ENCODE results near the gene ZFAND3. TPM values are rescaled to one million over a fixed set of nuclear protein-coding genes. Genes with fewer than 3 reads are reported as not detected.

ZFAND3 gene
- total RNA-seq, 1 experiment from 2014 or later, result 64.0 TPM

- TF ChIP-seq EZH2 (IDR thresholded peaks at IDR 0.05; ENCODE audit: borderline replicate concordance, low read depth, low read length, poor library complexity, severe bottlenecking), result no peak
- TF ChIP-seq CTCF (conservative IDR thresholded peaks at IDR 0.05; ENCODE audit: low read depth, low read length), result no peak
- ChIA-PET POLR2A (ENCODE audit: low non-redundant PET) (no interaction called here), CTCF (no interaction called here)
- intact Hi-C loops (cut with micrococcal nuclease; ENCODE audit: unreplicated experiment), result no loop called here
- BruUV-seq (replicated peaks), result no TSS peak
- Histone ChIP-seq H3K27me3 (replicated peaks; ENCODE audit: insufficient read depth, low read depth, low read length, poor library complexity) (no peaks in the 10 kb centered on the region), H3K27ac (ENCODE audit: low read depth, low read length, poor library complexity, severe bottlenecking) (no peak overlapping the region), H3K36me3 (ENCODE audit: insufficient read depth, low read length, poor library complexity, severe bottlenecking) (peaks cover 11% of the 10 kb centered on the region), H3K9me3 (ENCODE audit: low read depth, low read length, poor library complexity, severe bottlenecking) (no peaks in the 10 kb centered on the region), H3K4me1 (ENCODE audit: insufficient read depth, low read length, poor library complexity, severe bottlenecking) (peaks cover 26% of the 10 kb centered on the region), H3K4me3 (ENCODE audit: low read depth, low read length, poor library complexity, severe bottlenecking) (no peak overlapping the region)
- no peak for DNase-seq (ENCODE audit: low spot score)
Observed at GRCh38 chr6:38067263-38067980, 247.9 kb downstream of the ZFAND3 start.

GRCh38 chr6:38068854-38069590, 249.5 kb downstream of the ZFAND3 start:
- ChIA-PET POLR2A (ENCODE audit: low non-redundant PET) (no interaction called here), CTCF (no interaction called here)
- Histone ChIP-seq H3K27me3 (replicated peaks; ENCODE audit: insufficient read depth, low read depth, low read length, poor library complexity) (no peaks in the 10 kb centered on the region), H3K27ac (ENCODE audit: low read depth, low read length, poor library complexity, severe bottlenecking) (no peak overlapping the region), H3K36me3 (ENCODE audit: insufficient read depth, low read length, poor library complexity, severe bottlenecking) (no peaks in the 10 kb centered on the region), H3K4me3 (ENCODE audit: low read depth, low read length, poor library complexity, severe bottlenecking) (no peak overlapping the region), H3K9me3 (ENCODE audit: low read depth, low read length, poor library complexity, severe bottlenecking) (no peaks in the 10 kb centered on the region), H3K4me1 (ENCODE audit: insufficient read depth, low read length, poor library complexity, severe bottlenecking) (peaks cover 26% of the 10 kb centered on the region)
- TF ChIP-seq EZH2 (IDR thresholded peaks at IDR 0.05; ENCODE audit: borderline replicate concordance, low read depth, low read length, poor library complexity, severe bottlenecking), result no peak
- TF ChIP-seq CTCF (conservative IDR thresholded peaks at IDR 0.05; ENCODE audit: low read depth, low read length), result peak; percentile 47
- BruUV-seq (replicated peaks), result no TSS peak
- intact Hi-C loops (cut with micrococcal nuclease; ENCODE audit: unreplicated experiment), result no loop called here
- DNase-seq (ENCODE audit: low spot score), result peak; percentile 41

GRCh38 chr6:38077488-38078030, 258.0 kb downstream of the ZFAND3 start:
- no TSS peak for BruUV-seq (replicated peaks)
- ChIA-PET CTCF (interaction anchor here (0.6 kb wide), 1 partner anchor 285 kb away, joined by 10 read pairs; no protein-coding TSS in a partner anchor), POLR2A (ENCODE audit: low non-redundant PET) (no interaction called here)
- Histone ChIP-seq H3K27ac (ENCODE audit: low read depth, low read length, poor library complexity, severe bottlenecking) (no peak overlapping the region), H3K4me1 (ENCODE audit: insufficient read depth, low read length, poor library complexity, severe bottlenecking) (no peaks in the 10 kb centered on the region), H3K36me3 (ENCODE audit: insufficient read depth, low read length, poor library complexity, severe bottlenecking) (no peaks in the 10 kb centered on the region), H3K27me3 (replicated peaks; ENCODE audit: insufficient read depth, low read depth, low read length, poor library complexity) (no peaks in the 10 kb centered on the region), H3K4me3 (ENCODE audit: low read depth, low read length, poor library complexity, severe bottlenecking) (no peak overlapping the region), H3K9me3 (ENCODE audit: low read depth, low read length, poor library complexity, severe bottlenecking) (no peaks in the 10 kb centered on the region)
- DNase-seq (ENCODE audit: low spot score), result no peak
- no peak for TF ChIP-seq EZH2 (IDR thresholded peaks at IDR 0.05; ENCODE audit: borderline replicate concordance, low read depth, low read length, poor library complexity, severe bottlenecking)
- no peak for TF ChIP-seq CTCF (conservative IDR thresholded peaks at IDR 0.05; ENCODE audit: low read depth, low read length)
- intact Hi-C loops (cut with micrococcal nuclease; ENCODE audit: unreplicated experiment), result no loop called here
